CD4-positive, alpha-beta T cell treated with Interleukin-17A for 4 hours (primary cell): Measurements from ENCODE around the gene CAB39.

ENCODE experiments used
- DNase-seq: peaks from one replicate; pipeline ENCODE4 v3.0.0-alpha.2; 2020; ENCODE audit warnings: mixed read lengths

CAB39 gene

GRCh38 chr2:230758566-230759480, 46.2 kb downstream of the CAB39 start:
- peak; percentile 5 for DNase-seq

GRCh38 chr2:230759481-230760167, 47.0 kb downstream of the CAB39 start:
- peak; percentile 9 for DNase-seq

- no peak for DNase-seq
These were observed 49.1 kb downstream of the CAB39 start for GRCh38 chr2:230761704-230762103.

GRCh38 chr2:230762317-230762896, 49.8 kb downstream of the CAB39 start:
- peak; percentile 56 for DNase-seq

- DNase-seq = no peak
These were observed 51.7 kb downstream of the CAB39 start for GRCh38 chr2:230764346-230764745.

- no peak for DNase-seq
These were observed 53.1 kb downstream of the CAB39 start for GRCh38 chr2:230765611-230766300.

GRCh38 chr2:230767862-230768388, 55.3 kb downstream of the CAB39 start:
- no peak for DNase-seq

- DNase-seq = no peak
These were observed 58.2 kb downstream of the CAB39 start for GRCh38 chr2:230770804-230771203.

GRCh38 chr2:230772156-230772555, 59.5 kb downstream of the CAB39 start:
- DNase-seq = no peak

- DNase-seq = peak; percentile 8
These were observed 60.6 kb downstream of the CAB39 start for GRCh38 chr2:230773039-230773773.

GRCh38 chr2:230774348-230774951, 61.8 kb downstream of the CAB39 start:
- DNase-seq = no peak

- no peak for DNase-seq
These were observed 63.1 kb downstream of the CAB39 start for GRCh38 chr2:230775737-230776136.

- no peak for DNase-seq
These were observed 65.1 kb downstream of the CAB39 start for GRCh38 chr2:230777721-230778120.

- no peak for DNase-seq
These were observed 65.9 kb downstream of the CAB39 start for GRCh38 chr2:230778350-230779063.

- peak; percentile 35 for DNase-seq
These were observed 66.5 kb downstream of the CAB39 start for GRCh38 chr2:230779126-230779525.

GRCh38 chr2:230779607-230780006, 67.0 kb downstream of the CAB39 start:
- no peak for DNase-seq

- peak; percentile 62 for DNase-seq
These were observed 68.6 kb downstream of the CAB39 start for GRCh38 chr2:230781130-230781797.

- DNase-seq = no peak
These were observed 70.5 kb downstream of the CAB39 start for GRCh38 chr2:230783101-230783500.

- DNase-seq = no peak
These were observed 72.2 kb downstream of the CAB39 start for GRCh38 chr2:230784795-230785194.

GRCh38 chr2:230785346-230785745, 72.7 kb downstream of the CAB39 start:
- DNase-seq = no peak
